H1 (cell line): ENCODE results near the gene SLC2A1. TPM values are rescaled to one million over a fixed set of nuclear protein-coding genes. Genes with fewer than 3 reads are reported as not detected.
A peak's percentile ranks its signal among the peaks of the same experiment; 100 is the strongest.

Experiments
- CTCF ChIA-PET: fragments of 300-600 bp; sonication (Branson Sonifier 250); formaldehyde crosslinking; loops from one replicate; lab custom pipeline; 2021; ENCODE audit not compliant: partially characterized antibody; lab: Charles Lee
- POLR2A ChIA-PET: fragments of 300-600 bp; sonication (Branson Sonifier 250); formaldehyde crosslinking; loops from one replicate; lab custom pipeline; 2021; ENCODE audit warnings: inconsistent platforms; ENCODE audit not compliant: partially characterized antibody; lab: Charles Lee
- DNase-seq, 2 experiments: peaks; one replicate each; pipeline versions ENCODE4 v3.0.0 to v3.0.0-alpha.2; 2010 to 2022; ENCODE audit warnings: low spot score in 2 of 2, low read depth in 1 of 2, mixed read lengths in 1 of 2
- FAIRE-seq: peaks from 2 replicates; lab custom pipeline; 2011; peaks lifted over from hg19 to GRCh38; lab: Jason Lieb, UNC
- H2AFZ ChIP-seq: 2 replicates; pipeline ENCODE4 v1.8.1; 2012; ENCODE audit warnings: low read length, inconsistent platforms
- H2AK5ac ChIP-seq: 2 replicates; pipeline ENCODE4 v1.6.1; 2013; ENCODE audit warnings: low read depth, low read length
- H2BK120ac ChIP-seq: replicated peaks from 2 replicates; pipeline ENCODE3; 2013; ENCODE audit warnings: low read depth, low read length, inconsistent platforms
- H2BK12ac ChIP-seq: 2 replicates; pipeline ENCODE4 v1.6.1; 2013; ENCODE audit warnings: low read depth, low read length
- H2BK15ac ChIP-seq: 2 replicates; pipeline ENCODE4 v1.6.1; 2013; ENCODE audit warnings: low read length
- H2BK20ac ChIP-seq: 2 replicates; pipeline ENCODE4 v1.6.1; 2013; ENCODE audit warnings: low read length
- H2BK5ac ChIP-seq: 2 replicates; pipeline ENCODE4 v1.6.1; 2013; ENCODE audit warnings: low read depth, low read length
- H3K14ac ChIP-seq: 2 replicates; pipeline ENCODE4 v1.6.1; 2013; ENCODE audit warnings: inconsistent platforms; ENCODE audit not compliant: insufficient read length
- H3K18ac ChIP-seq: 2 replicates; pipeline ENCODE4 v1.6.1; 2013; ENCODE audit warnings: low read length; ENCODE audit errors: extremely low read depth
- H3K23ac ChIP-seq: 2 replicates; pipeline ENCODE4 v1.6.1; 2013; ENCODE audit warnings: inconsistent platforms; ENCODE audit not compliant: insufficient read length
- H3K23me2 ChIP-seq: 2 replicates; pipeline ENCODE4 v1.6.1; 2013; ENCODE audit warnings: low read depth, low read length
- H3K27ac ChIP-seq: 2 replicates; pipeline ENCODE4 v1.6.1; 2011; ENCODE audit warnings: low read depth, low read length, inconsistent platforms
- H3K27me3 ChIP-seq, 4 experiments: replicated peaks in 1 of 4; 1 replicate in 1 of 4; 2 replicates in 3 of 4; pipeline versions ENCODE4 v1.6.1 to v1.8.1; 2011 to 2013; ENCODE audit warnings: low read length in 3 of 4, mild to moderate bottlenecking in 3 of 4, inconsistent platforms in 2 of 4, mixed read lengths in 2 of 4, moderate library complexity in 1 of 4; ENCODE audit not compliant: control insufficient read depth in 3 of 4, insufficient read depth in 3 of 4; ENCODE audit errors: extremely low read depth in 1 of 4
- H3K36me3 ChIP-seq, 4 experiments: 2 replicates each; pipeline versions ENCODE4 v1.6.1 to v1.8.1; 2011 to 2013; ENCODE audit warnings: mild to moderate bottlenecking in 4 of 4, low read length in 3 of 4, moderate library complexity in 2 of 4, control low read depth in 1 of 4, inconsistent platforms in 1 of 4; ENCODE audit not compliant: insufficient read depth in 4 of 4, control insufficient read depth in 2 of 4
- H3K4ac ChIP-seq: replicated peaks from 2 replicates; pipeline ENCODE3; 2013; ENCODE audit warnings: low read length, low read depth, mixed read lengths, inconsistent platforms; ENCODE audit not compliant: insufficient read length
- H3K4me1 ChIP-seq, 4 experiments: replicated peaks in 1 of 4; 1 replicate in 1 of 4; 2 replicates in 3 of 4; pipeline versions ENCODE4 v1.6.1 to v1.8.1; 2011 to 2013; ENCODE audit warnings: low read length in 3 of 4, inconsistent platforms in 2 of 4, mixed read lengths in 1 of 4; ENCODE audit not compliant: insufficient read depth in 4 of 4, control insufficient read depth in 3 of 4
- H3K4me2 ChIP-seq, 2 experiments: 2 replicates each; pipeline versions ENCODE4 v1.6.1 to v1.8.1; 2011 to 2013; ENCODE audit warnings: low read depth in 2 of 2, low read length in 2 of 2, control low read depth in 1 of 2, inconsistent platforms in 1 of 2, mild to moderate bottlenecking in 1 of 2; ENCODE audit not compliant: insufficient read depth in 1 of 2
- H3K4me3 ChIP-seq, 4 experiments: fragments of 200-600, 300-600 bp in 1 of 4; sonication (generic), shearing (Covaris generic), sonication (Bioruptor Twin) in 1 of 4; 2 replicates each; pipeline versions ENCODE4 v1.5.1 to v1.8.1; 2011 to 2016; ENCODE audit warnings: low read length in 4 of 4, low read depth in 3 of 4, control low read depth in 2 of 4, inconsistent platforms in 2 of 4, mild to moderate bottlenecking in 2 of 4, mixed read lengths in 1 of 4, moderate library complexity in 1 of 4; ENCODE audit not compliant: insufficient read depth in 2 of 4; ENCODE audit errors: extremely low read depth in 1 of 4
- H3K56ac ChIP-seq: replicated peaks from 2 replicates; pipeline ENCODE3; 2013; ENCODE audit warnings: low read depth, mild to moderate bottlenecking, mixed read lengths, low read length, inconsistent platforms; ENCODE audit not compliant: insufficient read length
- H3K79me1 ChIP-seq: 2 replicates; pipeline ENCODE4 v1.6.1; 2013; ENCODE audit warnings: low read depth, low read length, control low read depth
- H3K79me2 ChIP-seq, 2 experiments: 2 replicates each; pipeline versions ENCODE4 v1.6.1 to v1.8.1; 2012 to 2013; ENCODE audit warnings: low read length in 2 of 2, mild to moderate bottlenecking in 2 of 2, inconsistent platforms in 1 of 2; ENCODE audit not compliant: insufficient read depth in 2 of 2, control insufficient read depth in 1 of 2
- H3K9ac ChIP-seq, 4 experiments: replicated peaks in 1 of 4; 1 replicate in 1 of 4; 2 replicates in 3 of 4; pipeline versions ENCODE4 v1.6.1 to v1.8.1; 2011 to 2013; ENCODE audit warnings: low read depth in 3 of 4, low read length in 3 of 4, control low read depth in 2 of 4, mild to moderate bottlenecking in 2 of 4, moderate library complexity in 2 of 4, inconsistent platforms in 1 of 4; ENCODE audit errors: extremely low read depth in 1 of 4
- H3K9me3 ChIP-seq, 2 experiments: 2 replicates each; pipeline versions ENCODE4 v1.6.1 to v1.8.1; 2012 to 2013; ENCODE audit warnings: mild to moderate bottlenecking in 2 of 2, moderate library complexity in 2 of 2, control low read depth in 1 of 2, inconsistent platforms in 1 of 2, low read depth in 1 of 2, low read length in 1 of 2, mixed read lengths in 1 of 2; ENCODE audit not compliant: insufficient read depth in 2 of 2
- H4K20me1 ChIP-seq, 2 experiments: replicated peaks in 1 of 2; 2 replicates each; pipeline versions ENCODE3 to v1.8.1; 2011 to 2013; ENCODE audit warnings: inconsistent platforms in 2 of 2, low read length in 2 of 2, mild to moderate bottlenecking in 1 of 2; ENCODE audit not compliant: insufficient read depth in 2 of 2, control insufficient read depth in 1 of 2
- H4K5ac ChIP-seq: 2 replicates; pipeline ENCODE4 v1.6.1; 2013; ENCODE audit warnings: low read length, low read depth, mixed read lengths, inconsistent platforms; ENCODE audit not compliant: insufficient read length
- H4K8ac ChIP-seq: 2 replicates; pipeline ENCODE4 v1.8.0; 2013; ENCODE audit warnings: mild to moderate bottlenecking, moderate library complexity, low read length, inconsistent platforms; ENCODE audit not compliant: insufficient read depth; ENCODE audit errors: extremely low read depth
- H4K91ac ChIP-seq: replicated peaks from 2 replicates; pipeline ENCODE3; 2013; ENCODE audit warnings: low read length, mixed read lengths, inconsistent platforms; ENCODE audit not compliant: insufficient read length
- EP300 ChIP-seq, 2 experiments: IDR thresholded peaks; 1 replicate in 1 of 2; 2 replicates in 1 of 2; pipeline ENCODE4 v1.6.1; 2011 to 2012; ENCODE audit warnings: low read depth in 2 of 2, low read length in 2 of 2, mild to moderate bottlenecking in 2 of 2, borderline replicate concordance in 1 of 2, inconsistent platforms in 1 of 2, moderate library complexity in 1 of 2
- HDAC6 ChIP-seq: IDR thresholded peaks from one replicate; pipeline ENCODE4 v1.7.1; 2012; ENCODE audit warnings: low read depth, mild to moderate bottlenecking, inconsistent platforms, low read length, moderate library complexity
- KDM5A ChIP-seq: fragments of 200-600 bp; IDR thresholded peaks from 2 replicates; pipeline ENCODE4 v1.7.1; 2012; ENCODE audit warnings: mild to moderate bottlenecking, low read length, inconsistent platforms, mixed read lengths
- POLR2A ChIP-seq, 2 experiments: IDR thresholded peaks; 1 replicate in 1 of 2; 2 replicates in 1 of 2; pipeline ENCODE4 v1.6.1; 2011; ENCODE audit warnings: low read depth in 2 of 2, low read length in 2 of 2, mild to moderate bottlenecking in 2 of 2; ENCODE audit errors: control extremely low read depth in 1 of 2
- TBP ChIP-seq: IDR thresholded peaks from 2 replicates; pipeline ENCODE4 v1.6.1; 2011; ENCODE audit warnings: low read depth, low read length, improper control_type of control experiment
- WGBS, 2 experiments: shearing (Covaris generic) in 1 of 2; methylation state at CpG; one replicate each; pipeline versions ENCODE4 v1.1.6 to v1.1.7; 2013 to 2015; ENCODE audit warnings: low lambda C conversion rate in 2 of 2, mixed read lengths in 2 of 2, inconsistent platforms in 1 of 2, low coverage in 1 of 2, missing lambda C conversion rate in 1 of 2; ENCODE audit not compliant: insufficient replicate concordance in 2 of 2, insufficient coverage in 1 of 2, insufficient read length in 1 of 2; ENCODE audit errors: extremely low coverage in 1 of 2, missing lambda C conversion rate in 1 of 2; 5-methylcytosine and 5-hydroxymethylcytosine counted together
- polyA plus RNA-seq, 7 experiments: library from polyadenylated mRNA; depleted of rRNA in 3 of 7; stranded (reverse) in 5 of 7; unstranded in 2 of 7; fragments of >200 nt in 5 of 7; fragments of 200-250 nt in 2 of 7; gene quantifications; 1 replicate in 5 of 7; 2 replicates in 1 of 7; 4 replicates in 1 of 7; pipeline versions ENCODE4 v1.2.1 to v1.2.3, GENCODE V29; 2011 to 2013; ENCODE audit warnings: missing spikeins in 2 of 7, mixed read lengths in 2 of 7
- total RNA-seq: library from RNA; stranded (reverse); fragmentation: NEBNext Ultra II Directional; extraction: Animal tissue kit (Norgen Biotek cat#: 25700); gene quantifications from 2 replicates; pipeline ENCODE4 v1.2.1, GENCODE V29; 2021

SLC2A1 gene
- total and polyA plus RNA-seq, 2 of the 8 experiments (the other 6 are each of a cell fraction or from before 2014, with no cell fraction given), result 230 to 308 TPM

DNA sequence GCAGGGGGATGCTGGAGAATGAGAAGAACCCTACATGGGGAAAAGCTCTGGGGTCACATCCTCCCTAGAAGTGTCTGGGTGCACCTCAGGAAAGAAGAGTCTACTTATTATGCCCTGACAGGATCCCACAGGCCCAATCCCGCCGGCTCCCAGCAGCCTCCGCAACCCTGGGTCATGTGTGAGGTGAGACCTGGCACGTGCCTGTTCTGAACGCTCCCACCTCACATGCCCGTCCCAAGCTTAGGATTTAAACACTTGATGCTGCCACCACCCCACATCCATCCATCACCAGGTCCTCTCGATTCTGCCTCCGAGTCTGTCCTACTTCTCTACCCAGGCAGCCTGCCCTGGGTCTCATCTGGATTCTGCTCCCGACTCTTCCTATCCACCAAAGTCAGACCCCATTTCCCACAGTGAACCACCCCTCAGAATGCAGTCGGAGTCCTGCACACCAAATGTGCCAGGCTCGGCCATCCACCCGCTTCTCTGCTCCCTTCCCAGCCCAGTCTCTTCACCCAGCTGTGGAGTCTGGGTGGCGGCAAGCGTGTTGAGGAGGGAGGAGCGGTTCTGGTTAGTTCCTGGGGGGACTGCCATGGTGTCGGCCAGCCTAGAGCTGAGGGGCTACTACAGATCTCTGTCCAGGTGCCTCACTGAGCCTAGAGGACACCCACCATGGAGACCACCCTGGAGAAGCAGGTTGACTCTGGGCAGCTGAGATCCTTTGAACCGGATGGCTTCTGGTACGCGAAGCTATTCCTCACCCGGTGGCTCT lies 23.9 kb downstream of the SLC2A1 start:
- H3K79me2 ChIP-seq, result peaks cover 7 to 84% of the 10 kb centered on the region in 2 experiments; a peak in 3 of 4 replicates

More for the DNA sequence above, 23.9 kb downstream of the SLC2A1 start:
- Histone ChIP-seq H3K56ac (no peak overlapping the region), H4K91ac (no peak overlapping the region), H3K79me1 (peaks cover 26% of the 10 kb centered on the region), H3K4me1 (peaks cover 3 to 41% (median 19%) of the 10 kb centered on the region in 4 experiments), H2BK120ac (no peak overlapping the region), H4K20me1 (peaks cover 52 to 74% of the 10 kb centered on the region in 2 experiments), H2AK5ac (no peak overlapping the region), H3K18ac (no peak overlapping the region), H3K4ac (no peak overlapping the region), H3K14ac (no peak overlapping the region), H4K5ac (no peak overlapping the region), H3K4me3 (no peak overlapping the region), H4K8ac (no peak overlapping the region; the same call in 1 of the 2 replicates), H2BK15ac (no peak overlapping the region), H3K27me3 (no peaks in the 10 kb centered on the region), H3K9ac (no peak overlapping the region; a peak in 1 of 7 replicates), H3K23me2 (no peaks in the 10 kb centered on the region), H3K4me2 (no peak overlapping the region), H2BK12ac (no peak overlapping the region), H2AFZ (no peak overlapping the region), H3K36me3 (peaks cover 38 to 75% (median 54%) of the 10 kb centered on the region in 4 experiments), H2BK5ac (peak overlapping the region; percentile 36; the same call in 1 of the 2 replicates), H2BK20ac (no peak overlapping the region), H3K27ac (no peak overlapping the region), H3K23ac (no peak overlapping the region), H3K9me3 (no peaks in the 10 kb centered on the region)
- DNase-seq (no peak), FAIRE-seq (no peak)
- TF ChIP-seq TBP, result no peak
- no peak for TF ChIP-seq HDAC6
- no peak for TF ChIP-seq EP300 (IDR thresholded peaks at IDR 0.05; ENCODE audit: borderline replicate concordance in 1 of 2, low read depth in 2 of 2, low read length in 2 of 2)
- no peak for TF ChIP-seq KDM5A
- TF ChIP-seq POLR2A (IDR thresholded peaks at IDR 0.05; ENCODE audit: control extremely low read depth in 1 of 2, low read depth in 2 of 2, low read length in 2 of 2), result peak in 1 of 2 experiments; percentile 59; a peak in 1 of 3 replicates
- WGBS, 2 experiments, result 94% methylated on average over 18 of the region's 20 CpGs; no CpG with 5 or more reads in 1 of the 2 experiments
- POLR2A ChIA-PET, result interaction anchor here (0.8 to 5.1 kb wide), 10 partner anchors 10 to 136 kb away, joined by 3 to 40 read pairs (median 4); no protein-coding TSS in a partner anchor
- CTCF ChIA-PET, result interaction anchor here (0.6 to 4.8 kb wide), 13 partner anchors 12 to 349 kb away, joined by 3 to 48 read pairs (median 4); partner anchors contain the start of gene TMEM269
